Stimulated activated CD4-positive, alpha-beta T cell treated with anti-CD3 and anti-CD28 coated beads, Interleukin-2, amount 100 ng/mL, for 4 hours (primary cell): ENCODE data around the gene INPP5K.

ENCODE experiments used
- DNase-seq: peaks from one replicate; pipeline ENCODE4 v3.0.0-alpha.2; 2020; ENCODE audit warnings: low read depth

The INPP5K gene

DNA sequence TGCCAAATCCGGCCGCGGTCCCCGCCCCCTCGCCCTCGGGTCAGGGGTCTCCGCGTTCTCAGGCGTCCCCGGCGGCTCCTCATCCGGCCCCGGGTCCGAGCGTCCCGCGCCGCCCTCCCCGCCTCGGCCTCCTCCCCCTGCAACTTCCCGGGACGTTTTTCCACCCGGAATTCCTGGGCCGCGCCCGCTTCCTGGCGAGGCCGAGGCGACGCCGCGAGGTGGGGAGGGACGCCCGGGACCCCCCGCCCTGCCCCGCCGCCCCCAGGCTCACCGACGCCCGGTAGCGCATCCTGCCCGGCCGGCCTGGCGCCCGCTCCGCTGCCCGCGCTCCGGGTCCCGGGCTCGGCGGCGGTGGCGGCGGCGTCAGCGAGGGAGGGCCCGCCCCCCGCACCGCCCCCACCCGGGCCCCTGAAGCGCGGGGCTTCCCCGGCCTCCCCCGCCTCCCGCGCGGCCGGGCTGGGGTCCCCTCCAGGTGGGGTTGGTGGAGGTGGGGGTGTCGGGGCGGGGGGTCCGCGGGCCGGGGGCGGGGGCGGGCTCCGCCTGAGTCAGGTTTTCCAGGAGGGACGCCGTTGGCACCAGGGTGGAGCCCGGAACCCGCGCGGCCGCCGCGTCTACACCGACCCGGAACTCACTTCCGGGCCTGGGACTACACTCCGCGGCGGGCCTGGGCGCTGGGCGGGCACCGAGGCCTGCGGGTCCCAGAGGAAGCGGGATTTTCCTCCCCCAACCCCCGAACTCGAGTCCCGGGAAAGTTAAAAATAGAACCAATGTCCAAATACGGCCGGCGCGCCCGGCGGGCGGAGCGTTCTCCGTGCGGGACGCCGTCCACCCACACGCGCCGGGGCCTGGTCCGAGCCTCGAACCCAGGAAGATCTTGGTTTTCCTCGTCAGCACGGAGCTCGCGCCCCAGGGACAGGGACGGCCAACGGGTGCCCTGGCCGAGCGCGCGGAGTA lies 30.7 kb downstream of the INPP5K start:
- peak; percentile 74 for DNase-seq

DNA sequence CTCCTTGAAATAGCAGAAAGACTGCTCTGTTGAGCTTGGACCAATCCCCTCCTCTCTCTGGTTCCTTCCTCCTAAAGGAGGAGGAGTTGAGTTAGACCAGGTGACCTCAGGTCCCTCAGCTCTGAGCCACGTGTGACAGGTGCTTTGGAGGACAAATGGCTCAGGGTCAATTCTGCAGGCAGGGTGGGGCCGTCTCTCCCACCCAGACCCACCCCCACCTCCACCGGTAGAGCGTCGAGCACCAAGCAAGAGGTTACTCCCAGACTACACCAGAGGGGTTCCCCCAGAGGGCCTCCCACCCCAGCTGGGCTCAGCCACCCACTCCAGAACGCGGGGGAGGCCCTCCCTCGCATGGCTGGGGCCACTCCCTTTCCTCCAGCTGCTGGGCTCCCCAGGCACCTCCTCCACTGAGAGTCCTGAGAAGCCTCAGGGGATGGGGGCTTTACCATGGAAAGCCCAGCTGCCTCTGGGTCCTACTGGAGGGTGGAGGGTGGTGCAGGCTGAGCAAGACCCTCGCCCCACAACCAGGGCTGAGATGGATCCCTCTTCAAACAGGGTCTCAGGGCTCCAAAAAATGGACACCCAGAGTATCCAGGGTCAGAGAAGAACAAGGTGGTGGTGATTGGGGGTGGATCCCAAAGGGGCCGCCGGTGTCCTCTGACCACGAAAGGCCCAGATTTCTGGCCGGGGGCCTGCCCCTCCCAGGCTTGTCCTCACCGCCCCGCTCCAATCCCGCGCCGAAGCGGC lies 31.6 kb downstream of the INPP5K start:
- peak; percentile 50 for DNase-seq

DNA sequence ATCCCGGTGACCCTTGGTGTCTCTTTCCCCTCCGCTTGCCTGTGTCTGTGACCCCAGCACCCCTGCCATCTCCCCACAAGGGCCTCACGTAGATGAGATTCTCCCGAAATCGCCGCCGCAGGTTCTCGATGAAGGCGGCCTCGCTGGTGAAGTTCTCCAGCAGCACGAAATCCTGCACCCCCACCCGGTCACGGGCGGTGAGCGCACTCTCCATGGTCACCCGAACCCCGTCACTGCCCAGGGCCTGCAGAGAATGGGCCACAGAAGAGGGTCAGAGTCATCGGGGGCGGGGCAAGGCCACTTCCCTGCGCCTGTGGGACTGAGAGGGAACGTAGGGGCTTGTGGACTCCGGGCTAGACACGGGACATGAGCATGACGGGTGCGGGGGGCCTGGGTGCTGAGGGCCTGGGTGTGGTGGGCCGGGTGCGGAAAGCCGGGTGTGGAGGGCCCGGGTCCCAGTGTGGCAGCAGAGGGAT lies 32.3 kb downstream of the INPP5K start:
- no peak for DNase-seq

DNA sequence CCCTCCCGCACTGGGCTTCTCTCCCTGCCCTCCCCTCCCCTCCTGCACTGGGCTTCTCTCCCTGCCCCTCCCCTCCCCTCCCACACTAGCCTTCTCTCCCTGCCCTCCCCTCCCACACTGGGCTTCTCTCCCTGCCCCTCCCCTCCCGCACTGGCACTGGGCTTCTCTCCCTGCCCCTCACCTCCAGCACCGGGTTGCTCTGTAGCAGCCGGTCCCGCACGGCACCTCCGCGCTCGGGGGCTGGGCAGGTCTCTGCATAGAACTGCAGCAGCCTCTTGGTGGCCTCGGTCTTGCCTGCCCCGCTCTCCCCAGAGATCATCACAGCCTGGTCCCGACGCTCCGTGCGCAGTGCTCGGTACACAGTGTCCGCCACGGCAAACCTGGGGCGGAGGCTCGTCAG lies 33.7 kb downstream of the INPP5K start:
- no peak for DNase-seq

DNA sequence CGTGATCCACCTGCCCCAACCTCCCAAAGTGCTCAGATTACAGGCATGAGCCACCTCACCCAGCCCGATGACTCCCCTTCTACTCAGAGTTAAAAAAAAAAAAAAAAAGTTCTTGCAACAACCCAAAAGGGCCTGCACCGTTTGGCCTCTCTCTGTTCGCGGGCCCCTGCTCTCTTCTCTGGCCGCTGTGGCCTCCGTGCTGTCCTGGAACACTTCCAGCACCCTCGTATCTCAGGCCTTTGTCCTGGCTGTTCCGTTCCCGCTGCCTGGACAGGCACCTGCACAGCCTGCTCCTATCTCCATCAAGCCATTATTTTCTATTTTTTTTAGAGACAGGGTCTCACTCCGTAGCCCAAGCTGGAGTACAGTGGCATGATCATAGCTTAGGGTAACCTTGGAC lies 34.7 kb downstream of the INPP5K start:
- DNase-seq: no peak

DNA sequence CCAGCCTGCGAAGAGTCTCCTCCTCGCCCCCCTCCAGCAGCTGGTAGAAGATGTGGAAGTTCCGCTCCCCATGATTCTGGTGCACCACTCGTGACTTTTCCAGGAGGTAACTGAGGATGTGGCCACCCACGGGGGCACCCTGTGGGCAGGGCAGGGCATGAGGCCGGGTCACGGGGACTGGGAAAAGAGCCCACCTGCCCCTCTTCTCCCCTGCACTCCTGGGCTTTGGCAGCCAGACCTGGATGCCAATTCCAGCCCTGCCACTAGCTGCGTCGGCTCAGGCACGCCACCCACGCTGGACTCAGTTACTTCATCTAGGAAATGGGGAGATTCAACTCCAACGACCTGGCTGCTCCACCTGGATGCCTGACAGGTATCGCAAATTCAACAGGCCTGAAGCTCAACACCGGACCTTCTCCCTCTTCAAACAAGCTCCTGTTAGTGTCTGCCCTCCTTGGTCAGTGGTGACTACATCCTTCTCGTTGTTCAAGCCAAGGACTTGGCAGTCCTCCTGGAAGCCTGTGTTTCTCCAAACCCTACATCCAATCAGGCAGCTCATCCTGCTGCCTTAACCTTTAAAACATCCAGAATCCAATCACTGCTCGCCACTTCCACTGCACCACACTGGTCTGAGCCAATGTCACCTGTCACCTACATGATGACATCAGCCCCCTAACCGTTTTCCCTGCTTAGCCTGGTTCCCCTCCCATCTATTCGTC lies 35.5 kb downstream of the INPP5K start:
- no peak for DNase-seq

DNA sequence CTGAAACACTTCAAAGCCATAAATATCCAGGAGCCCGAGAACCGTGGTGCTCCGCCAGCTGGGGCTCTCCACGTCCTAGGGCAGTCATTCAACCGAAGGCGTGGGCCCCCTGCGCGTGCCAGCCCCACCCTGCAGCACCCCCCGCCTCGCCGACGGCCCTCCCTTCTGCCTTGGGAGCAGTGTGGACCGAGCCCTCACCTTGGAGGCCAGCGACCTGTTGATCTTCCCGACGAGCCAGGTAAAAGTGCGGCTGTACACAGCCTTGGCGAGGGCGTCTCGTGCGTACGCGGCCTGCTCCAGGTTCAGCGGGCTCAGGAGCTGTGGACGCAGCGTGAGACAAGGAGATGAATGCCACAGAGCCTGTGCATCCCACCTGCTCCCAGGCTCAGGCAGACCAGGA lies 38.0 kb downstream of the INPP5K start:
- DNase-seq: no peak

DNA sequence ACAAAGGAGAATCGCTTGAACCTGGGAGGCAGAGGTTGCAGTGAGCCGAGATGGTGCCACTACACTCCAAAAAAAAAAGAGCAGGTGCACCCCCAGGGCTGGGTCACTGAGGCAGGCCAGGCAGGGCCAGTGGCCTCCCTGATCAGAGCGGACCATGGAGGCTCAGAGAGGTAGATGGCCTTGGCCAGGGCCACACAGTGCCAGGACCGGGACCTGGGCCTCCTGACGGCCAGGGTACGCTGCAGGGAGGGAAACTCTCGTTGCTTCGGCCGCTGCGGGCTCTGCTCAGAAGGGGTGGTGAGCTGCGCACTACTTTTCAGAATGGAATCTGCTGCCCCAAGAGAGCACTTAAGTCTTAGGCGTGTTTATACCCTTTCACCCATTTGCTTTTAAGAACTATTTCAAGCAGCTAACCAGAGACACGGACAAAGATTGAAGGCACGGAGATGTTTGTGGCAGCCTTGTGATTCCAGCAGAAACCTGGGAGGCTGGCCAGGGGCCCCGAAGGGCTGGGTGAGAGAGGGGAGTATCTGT lies 41.0 kb downstream of the INPP5K start:
- no peak for DNase-seq

DNA sequence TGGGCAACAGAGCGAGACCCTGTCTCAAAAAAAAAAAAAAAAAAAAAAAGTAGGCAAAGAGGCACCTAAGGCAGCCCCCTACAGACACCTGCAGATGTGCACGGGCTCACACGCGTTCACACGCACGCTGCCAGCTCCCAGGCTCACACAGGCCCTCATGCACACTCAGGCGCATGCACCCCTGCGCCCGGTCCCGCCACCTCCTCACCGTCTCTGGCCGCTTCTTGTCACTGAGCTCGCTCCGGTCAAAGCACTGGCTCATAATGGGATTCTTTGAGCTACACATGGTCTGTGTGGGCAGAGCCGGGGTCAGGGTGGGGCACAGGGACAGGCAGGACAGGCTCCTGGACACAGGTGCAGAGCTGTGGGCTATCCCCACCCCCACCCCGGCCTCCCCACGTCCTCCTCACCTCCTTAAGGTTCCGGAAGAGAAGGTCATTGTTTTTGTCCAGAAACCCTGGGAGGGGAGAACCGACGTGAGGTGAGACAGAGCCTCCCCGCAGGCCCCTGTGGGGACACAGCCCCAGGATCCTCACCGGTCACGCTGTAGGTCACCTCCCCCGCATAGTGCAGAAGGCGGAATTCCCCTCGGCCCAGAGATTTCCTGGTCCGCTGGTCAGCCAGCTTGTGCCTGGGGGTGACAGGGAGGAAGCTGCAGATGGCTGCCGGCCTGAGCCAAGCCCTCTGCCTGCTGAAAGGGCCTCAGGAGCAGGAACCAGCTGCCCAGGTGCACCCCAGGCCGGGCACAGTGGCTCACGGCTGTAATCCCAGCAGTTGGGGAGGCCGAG lies 41.8 kb downstream of the INPP5K start:
- no peak for DNase-seq

DNA sequence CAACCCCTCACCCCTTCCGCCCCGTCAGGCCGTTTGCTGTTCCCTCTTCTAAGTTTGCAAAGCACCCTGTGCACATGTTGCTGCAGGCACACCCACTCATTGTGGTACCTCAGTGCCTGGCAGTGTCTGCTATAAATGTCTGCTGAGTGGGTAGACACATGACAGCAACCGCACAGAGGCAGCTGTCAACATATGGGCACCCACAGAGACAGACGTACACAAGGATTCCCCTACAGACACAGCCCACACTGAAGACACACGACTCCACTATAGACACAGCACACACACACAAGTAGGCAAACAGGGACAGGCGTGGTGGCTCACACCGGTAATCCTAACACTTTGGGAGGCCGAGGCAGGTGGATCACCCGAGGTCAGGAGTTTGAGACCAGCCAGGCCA lies 42.6 kb downstream of the INPP5K start:
- DNase-seq: peak; percentile 47

DNA sequence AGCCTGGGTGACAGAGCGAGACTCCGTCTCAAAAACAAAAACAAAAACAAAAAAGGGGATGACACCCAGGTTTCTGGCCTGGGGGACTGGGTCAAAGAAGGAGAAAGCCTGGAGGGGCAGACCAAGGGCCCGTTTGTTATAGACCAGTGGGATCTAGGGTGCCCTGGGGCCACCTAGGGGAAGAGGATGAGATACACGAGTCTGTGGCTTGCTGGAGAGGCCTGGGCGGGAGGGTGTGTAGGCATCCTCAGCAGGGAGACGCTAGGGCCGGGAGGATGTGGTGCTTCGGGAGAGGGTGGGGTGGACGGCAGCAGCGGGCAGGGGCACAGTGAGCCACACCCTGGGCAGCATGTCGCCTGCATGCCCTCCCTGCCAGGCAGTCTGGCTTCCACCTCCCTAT lies 43.2 kb downstream of the INPP5K start:
- DNase-seq: no peak

DNA sequence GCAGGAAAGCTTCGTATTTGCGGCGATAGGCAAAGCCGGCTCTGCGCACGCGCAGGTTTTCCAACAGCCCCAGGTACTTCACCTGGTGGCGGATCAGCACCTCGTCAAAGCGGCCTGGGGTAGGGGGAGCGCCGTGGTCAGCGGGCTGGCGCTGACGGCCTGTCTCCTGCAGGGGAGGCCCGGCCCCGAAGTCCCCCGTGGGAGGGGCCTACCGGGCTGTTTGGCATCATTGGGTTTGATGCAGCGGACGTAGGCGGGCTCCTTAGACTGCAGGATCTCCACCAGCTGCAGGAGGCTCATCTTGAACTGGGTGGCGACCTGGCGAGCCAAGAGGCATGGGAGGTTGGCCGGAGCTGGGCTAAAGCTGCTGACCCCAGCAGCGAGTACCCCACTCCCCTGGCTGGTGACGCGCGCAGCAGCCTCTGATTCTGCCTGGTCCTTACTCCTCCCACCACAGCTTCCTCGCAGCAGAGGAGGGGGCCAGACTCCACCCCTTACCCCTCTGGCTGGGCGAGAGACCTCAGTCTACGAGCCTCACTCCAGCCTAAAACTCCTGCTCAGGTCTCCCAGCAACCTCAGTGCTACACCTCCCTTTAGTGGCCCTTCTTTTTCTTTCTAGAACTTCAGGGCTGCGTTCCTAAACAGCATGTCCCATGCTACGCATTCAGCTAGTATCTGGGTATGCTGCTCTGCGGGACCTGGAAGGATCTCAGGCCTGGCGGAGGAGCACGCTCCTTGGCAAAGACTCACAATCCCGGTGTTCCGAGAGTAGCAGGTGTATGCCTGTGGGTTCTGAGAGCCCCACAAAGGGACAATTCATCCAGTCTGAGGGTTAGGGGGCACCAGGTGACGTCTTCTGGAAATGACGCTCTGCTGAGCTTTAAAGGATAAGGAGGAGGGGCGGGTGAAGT lies 44.2 kb downstream of the INPP5K start:
- DNase-seq: no peak

DNA sequence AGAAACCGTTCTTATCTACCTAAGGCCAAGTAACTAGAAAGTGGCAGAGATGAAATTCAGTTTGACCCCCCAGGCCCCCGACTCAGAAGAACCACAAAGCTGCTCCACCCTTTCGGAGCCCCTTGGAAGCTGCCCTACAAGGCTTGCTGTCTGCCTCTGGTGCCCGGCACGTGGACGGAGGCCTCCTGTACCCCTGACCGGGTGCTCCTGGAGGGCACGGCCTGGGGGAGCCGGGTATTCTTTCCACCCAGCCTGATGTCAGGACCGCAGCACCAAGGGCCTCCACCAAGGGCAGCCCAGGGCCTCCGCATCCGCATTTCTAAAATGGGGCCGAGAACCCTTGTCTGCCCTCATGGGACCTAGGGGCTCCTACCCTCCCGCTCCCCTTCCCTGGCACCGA lies 44.9 kb downstream of the INPP5K start:
- DNase-seq: no peak

DNA sequence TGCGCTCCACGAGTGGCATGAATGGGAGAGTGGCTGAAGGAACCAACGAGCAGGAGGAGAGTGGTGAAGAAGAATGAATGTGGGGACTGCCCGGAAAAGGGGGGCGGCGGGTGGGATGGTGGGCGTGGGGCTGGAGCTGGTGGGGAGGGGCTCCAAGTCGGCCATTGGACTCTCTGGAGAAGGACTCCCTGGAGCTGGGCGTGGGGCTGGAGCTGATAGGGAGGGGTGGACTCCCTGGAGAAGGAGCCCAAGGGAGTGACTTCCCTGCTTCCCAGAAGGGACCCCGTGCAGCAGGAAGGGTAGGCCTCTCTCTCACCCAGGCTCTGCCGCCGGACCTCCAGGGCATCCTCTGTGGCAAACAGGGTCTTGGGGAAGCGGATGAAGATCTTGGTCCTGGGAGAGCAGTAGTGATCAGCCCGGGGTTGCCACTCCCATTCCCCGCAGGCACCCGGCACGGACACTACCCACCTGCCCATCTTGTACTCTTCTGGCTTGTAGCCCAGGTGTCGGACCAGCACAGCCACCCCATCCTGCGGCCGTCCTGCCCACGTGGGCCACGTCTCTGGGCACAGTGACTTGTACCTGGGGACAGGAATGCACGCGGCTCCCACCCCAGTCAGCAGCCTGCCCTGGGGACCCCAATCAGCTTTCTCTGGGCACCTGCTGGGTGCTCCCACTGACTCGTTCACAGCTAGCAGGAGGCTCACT lies 45.5 kb downstream of the INPP5K start:
- no peak for DNase-seq

DNA sequence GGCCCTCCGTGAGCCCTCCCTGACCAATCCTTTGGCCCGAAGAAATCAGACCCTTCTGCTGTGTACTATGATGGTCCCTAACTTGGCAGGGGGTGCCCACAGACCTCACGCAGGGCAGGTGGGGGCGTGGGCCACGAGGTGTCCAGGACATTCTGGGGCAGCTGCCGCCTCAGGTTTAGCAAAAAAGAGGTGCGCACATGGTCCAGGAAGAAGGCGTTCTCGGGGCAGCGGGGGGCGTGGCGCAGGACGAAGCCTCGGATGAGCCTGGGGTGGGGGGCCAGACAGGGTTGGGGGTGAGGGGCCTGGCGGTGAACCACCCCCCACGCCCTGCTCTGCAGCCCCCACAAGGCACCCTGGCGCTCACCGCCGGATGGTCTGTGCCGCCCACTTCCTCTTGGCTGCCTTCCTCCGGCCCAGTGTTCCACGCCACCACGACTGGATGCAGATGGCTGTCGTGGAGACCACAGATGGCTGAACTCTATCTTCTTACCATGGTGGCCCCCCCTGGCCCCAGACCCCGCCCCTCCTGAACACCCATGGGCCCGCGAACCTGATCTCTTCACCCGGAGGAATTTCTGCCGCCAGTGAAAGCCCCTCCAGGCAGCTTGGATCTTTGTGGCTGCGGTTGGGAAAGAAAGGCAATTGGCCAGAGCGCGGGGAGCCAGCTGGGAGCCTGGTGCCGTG lies 46.2 kb downstream of the INPP5K start:
- no peak for DNase-seq

DNA sequence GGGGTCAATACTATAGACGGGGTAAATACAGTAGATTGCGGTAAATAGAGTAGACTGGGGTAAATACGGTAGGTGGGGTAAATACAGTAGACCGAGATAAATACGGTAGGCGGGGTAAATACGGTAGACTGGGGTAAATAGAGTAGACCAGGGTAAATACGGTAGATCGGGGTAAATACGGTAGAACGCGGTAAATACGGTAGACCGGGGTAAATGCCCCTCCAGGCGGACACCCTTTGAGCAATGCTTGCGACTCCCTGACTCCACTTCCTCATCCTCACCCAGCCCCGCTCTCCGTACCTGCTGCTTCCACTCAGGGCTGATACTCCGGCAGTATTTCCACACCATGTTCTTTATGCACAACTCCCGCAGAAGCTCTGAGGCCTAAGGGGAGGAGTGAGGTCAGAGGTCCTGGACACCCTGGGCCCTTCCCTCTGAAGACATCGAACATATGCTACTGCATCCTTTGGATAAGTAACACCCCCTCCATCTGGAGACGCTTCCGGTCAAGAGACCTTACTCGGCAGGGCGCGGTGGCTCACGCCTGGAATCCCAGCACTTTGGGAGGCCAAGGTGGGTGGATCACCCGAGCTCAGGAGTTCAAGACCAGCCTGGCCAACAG lies 47.1 kb downstream of the INPP5K start:
- no peak for DNase-seq

DNA sequence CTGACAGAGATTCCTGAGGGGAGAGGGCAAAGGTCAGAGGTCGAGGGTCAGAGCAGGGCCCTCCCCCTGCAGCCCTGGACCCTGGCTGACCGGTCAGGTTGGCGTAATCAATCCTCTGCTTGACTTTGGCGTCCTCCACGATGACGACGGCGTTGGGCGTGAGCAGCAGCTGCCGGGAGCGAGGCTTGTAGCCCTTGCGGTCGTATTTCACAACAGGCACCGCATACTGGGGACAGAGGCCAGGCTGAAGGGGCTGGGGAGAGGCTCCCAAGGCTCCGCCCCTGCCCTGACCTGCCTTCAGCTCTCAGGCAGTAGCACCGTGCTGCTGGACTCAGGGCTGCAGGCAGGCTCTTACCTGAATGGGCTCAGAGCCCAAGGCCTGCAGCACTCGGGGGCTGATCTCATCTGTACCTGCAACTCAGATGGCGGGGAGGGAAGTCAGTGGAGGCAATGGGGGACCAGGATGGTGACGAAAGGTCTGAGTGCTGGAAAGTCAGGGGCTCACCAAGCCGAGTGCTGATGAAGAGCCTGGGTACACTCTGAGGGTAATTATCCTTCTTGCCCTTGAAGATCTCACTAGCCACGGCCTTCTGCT lies 48.4 kb downstream of the INPP5K start:
- no peak for DNase-seq

DNA sequence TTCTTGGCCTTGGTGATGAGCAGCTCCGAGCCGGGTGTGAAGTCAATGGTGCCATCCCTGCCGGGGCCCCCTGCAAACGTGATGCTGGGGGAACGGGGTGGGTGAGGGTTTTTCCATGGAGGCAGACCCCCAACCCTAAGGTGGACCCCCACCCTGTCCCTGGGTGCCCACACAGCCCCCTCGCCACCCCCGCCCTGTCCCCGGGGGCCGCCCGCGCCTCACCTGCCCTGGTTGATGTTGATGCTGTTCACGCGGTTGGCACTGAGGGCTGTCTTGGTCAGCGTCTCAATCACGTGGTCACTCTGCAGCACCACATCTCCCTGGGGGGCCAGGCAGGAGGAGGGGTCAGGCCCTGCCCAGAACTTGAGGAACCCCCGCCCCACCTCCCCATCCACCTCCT lies 49.2 kb downstream of the INPP5K start:
- no peak for DNase-seq
